Left ventricle myocardium superior (tissue), 1 donor: ENCODE data around the gene SIK2. TPM values are rescaled to one million over a fixed set of nuclear protein-coding genes. Genes with fewer than 3 reads are reported as not detected.

Source experiments
- ATAC-seq: fragments of 200-7000 bp; cut with Tn5 transposase; one replicate; pipeline ENCODE4 v1.9.1; 2020; ENCODE audit warnings: mild to moderate bottlenecking, moderate library complexity
- DNase-seq: peaks from one replicate; pipeline ENCODE4 v3.0.0-alpha.2; 2020
- intact Hi-C: fragments of 100-400 bp; cut with micrococcal nuclease; formaldehyde crosslinking; loops from one replicate; pipeline ENCODE4 v1.11.0; 2022
- long read RNA-seq: library from polyadenylated mRNA; unstranded; transcript quantifications from one replicate; pipeline ENCODE4 v2.0.0, GENCODE V29; 2021
- total RNA-seq: library from RNA; stranded (reverse); fragmentation: NEBNext Ultra II Directional; extraction: Animal tissue kit (Norgen Biotek cat#: 25700); gene quantifications from one replicate; pipeline ENCODE4 v1.2.1, GENCODE V29; 2021
- donor health status: DM: no; HTN: yes; CAD: no; lungs with severe emphysema.

Gene SIK2
- total RNA-seq, result 17.8 TPM
- long read RNA-seq, partial matches to known transcripts, result 1 of 7 reads
- long read RNA-seq, other reads (novel, unspliced or antisense), result 6 of 7 reads

- ATAC-seq, result peak; percentile 94
- intact Hi-C loops, result loop anchor here (2.0 to 5.0 kb wide), 2 partner anchors 175 to 240 kb away; no protein-coding TSS in a partner anchor
Measured at GRCh38 chr11:111601979-111602864, at the start of gene SIK2. Gene SIK2, plus strand, starts transcription at chr11:111602449. Its CDS starts 115 bp downstream, at chr11:111602564.

DNA sequence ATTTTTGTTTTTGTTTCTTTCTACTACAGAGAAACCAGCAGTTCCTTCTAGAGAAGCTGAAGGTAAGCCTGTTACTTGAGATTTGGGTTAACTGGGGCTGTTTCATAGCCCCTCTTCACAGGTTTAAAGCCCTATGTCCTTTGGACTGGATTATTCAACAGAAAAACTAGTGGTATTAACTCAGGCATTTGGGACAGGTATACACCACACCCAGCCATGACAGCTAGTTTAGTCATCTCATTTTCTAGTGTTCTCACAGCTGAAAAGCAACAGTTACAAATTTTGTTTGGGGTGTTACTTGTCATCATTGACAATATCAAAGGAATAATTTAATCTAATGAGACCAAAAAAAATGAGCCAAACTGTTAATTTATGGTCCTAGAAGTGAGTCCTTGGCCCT, 47.7 kb upstream of the SIK2 start:
- intact Hi-C loops, result no loop called here
- no peak for ATAC-seq
- no peak for DNase-seq

More at GRCh38 chr11:111601979-111602864, at the start of gene SIK2:
- peak; percentile 97 for DNase-seq

GRCh38 chr11:111555255-111555654, 47.0 kb upstream of the SIK2 start:
- ATAC-seq (no peak), DNase-seq (no peak)
- intact Hi-C loops, result no loop called here

GRCh38 chr11:111557425-111558111, 44.7 kb upstream of the SIK2 start:
- intact Hi-C loops, result no loop called here
- ATAC-seq (no peak), DNase-seq (no peak)

DNA sequence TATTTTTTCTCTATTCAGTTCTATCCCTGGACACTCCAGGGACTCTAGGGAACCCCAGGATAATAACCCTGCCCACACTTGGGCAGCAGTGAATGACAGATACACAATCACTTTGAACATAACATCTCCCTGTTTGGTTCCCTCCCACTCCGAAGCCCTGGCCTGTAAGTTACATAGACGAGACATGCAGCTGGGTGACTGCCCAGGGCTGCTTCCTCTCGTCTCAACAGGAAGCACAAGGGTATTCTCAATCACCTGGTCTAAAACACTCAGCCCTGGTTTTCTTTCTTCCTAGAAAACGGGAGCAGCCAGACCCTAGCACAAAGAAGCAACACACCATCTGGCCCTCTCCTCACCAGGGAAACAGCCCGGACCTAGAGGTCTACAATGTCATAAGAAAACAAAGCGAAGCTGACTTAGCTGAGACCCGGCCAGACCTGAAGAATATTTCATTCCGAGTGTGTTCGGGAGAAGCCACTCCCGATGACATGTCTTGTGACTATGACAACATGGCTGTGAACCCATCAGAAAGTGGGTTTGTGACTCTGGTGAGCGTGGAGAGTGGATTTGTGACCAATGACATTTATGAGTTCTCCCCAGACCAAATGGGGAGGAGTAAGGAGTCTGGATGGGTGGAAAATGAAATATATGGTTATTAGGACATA, 42.3 kb upstream of the SIK2 start:
- intact Hi-C loops, result no loop called here
- ATAC-seq (no peak), DNase-seq (no peak)

- DNase-seq, result no peak
- ATAC-seq, result peak; percentile 19
- intact Hi-C loops, result no loop called here
Measured at GRCh38 chr11:111560800-111561199, 41.4 kb upstream of the SIK2 start.

GRCh38 chr11:111561306-111561705, 40.9 kb upstream of the SIK2 start:
- intact Hi-C loops, result no loop called here
- DNase-seq, result no peak
- no peak for ATAC-seq

DNA sequence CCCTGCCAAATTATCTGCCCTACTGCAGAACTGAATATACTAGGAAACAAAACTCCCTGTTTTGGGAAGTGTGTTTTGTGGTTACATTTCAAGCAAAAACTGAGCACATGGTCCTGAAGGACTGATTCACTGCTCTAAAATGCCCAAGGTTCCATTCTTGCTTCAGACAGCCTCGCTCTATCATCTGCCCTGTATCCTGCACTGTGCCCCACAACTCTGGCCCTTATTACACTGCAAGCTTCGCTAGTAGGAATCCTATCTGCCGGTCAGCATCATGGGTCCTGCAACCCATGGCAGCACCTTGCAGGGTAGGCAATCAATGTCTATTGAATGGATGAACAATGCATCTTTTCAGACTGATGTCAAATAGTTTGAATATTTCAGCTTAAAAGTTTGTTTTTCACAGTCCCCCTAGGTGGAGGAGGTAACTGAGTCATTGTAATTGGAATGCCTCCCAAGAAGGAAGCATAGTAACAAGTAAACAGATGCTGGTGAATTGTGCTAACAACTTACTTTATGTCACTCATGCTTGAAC, 40.4 kb upstream of the SIK2 start:
- ATAC-seq, result no peak
- DNase-seq, result no peak
- intact Hi-C loops, result no loop called here

- DNase-seq, result no peak
- intact Hi-C loops, result no loop called here
- ATAC-seq, result no peak
Measured at GRCh38 chr11:111562692-111563389, 39.4 kb upstream of the SIK2 start.

DNA sequence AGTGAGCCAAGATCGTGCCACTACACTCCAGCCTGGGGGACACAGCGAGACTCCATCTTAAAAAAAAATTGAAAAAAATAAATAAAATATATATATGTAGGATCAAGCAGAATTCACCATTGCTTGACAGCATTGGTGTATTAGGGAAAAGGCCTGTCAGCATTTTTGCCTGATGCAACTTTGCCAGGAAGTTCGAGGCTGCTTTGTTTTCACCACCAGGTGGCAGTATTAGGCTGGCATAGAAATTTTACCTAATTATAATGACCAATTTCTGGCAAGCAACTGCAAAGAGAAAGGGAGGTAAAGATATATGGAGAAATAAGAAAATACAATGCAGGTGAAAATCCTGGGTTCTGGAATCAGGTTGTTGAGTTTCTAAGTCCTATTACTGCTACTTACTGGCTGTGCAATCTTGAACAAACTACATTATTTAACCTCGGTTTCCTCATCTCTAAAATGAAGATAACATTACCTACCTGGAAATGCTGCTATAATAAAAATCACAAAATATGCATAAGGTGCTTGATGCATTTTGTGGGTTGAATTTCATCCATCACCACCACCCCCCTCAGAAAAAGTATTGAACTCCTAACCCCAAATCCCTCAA, 37.0 kb upstream of the SIK2 start:
- intact Hi-C loops, result no loop called here
- peak; percentile 42 for DNase-seq
- ATAC-seq, result peak; percentile 51

DNA sequence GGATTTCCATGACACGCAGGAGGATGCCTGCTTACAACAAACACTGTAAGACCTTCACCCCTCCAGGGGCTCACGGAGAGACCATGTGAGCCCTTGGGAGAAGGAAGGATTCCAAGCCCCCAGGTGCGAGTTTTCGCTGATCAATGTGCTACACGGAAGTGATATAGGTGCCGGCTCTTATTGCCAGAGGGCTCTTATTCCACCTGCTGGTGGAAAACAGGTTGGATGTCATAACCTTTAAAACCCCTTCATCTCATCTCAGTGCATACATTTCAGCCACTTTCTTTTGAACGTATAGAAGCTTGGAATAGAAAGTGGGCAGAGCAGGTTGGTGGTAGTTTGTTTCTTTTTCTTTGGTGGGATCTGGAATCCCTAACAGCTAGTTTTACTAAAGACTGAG, 35.9 kb upstream of the SIK2 start:
- intact Hi-C loops, result no loop called here
- no peak for ATAC-seq
- DNase-seq, result no peak

DNA sequence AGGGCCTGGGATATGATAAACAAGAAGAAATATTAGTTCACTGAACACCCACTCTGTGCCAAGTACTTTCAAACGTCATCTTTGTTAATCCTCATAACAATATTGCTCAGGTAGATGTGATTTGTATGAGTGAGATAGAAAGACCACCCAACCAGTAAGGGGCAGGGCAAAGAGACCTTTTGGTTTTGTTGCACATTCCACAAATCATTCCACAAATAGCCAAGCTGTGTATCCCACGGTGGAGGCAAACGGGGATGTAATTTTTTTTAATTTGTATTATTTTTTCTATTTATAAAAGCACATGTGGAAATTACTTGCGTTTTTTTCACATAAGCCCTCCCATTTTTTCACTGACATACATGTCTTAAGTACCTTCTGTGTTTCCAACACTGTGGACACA, 32.8 kb upstream of the SIK2 start:
- intact Hi-C loops, result no loop called here
- ATAC-seq (no peak), DNase-seq (no peak)

GRCh38 chr11:111570796-111571195, 31.5 kb upstream of the SIK2 start:
- DNase-seq (no peak), ATAC-seq (no peak)
- intact Hi-C loops, result no loop called here

DNA sequence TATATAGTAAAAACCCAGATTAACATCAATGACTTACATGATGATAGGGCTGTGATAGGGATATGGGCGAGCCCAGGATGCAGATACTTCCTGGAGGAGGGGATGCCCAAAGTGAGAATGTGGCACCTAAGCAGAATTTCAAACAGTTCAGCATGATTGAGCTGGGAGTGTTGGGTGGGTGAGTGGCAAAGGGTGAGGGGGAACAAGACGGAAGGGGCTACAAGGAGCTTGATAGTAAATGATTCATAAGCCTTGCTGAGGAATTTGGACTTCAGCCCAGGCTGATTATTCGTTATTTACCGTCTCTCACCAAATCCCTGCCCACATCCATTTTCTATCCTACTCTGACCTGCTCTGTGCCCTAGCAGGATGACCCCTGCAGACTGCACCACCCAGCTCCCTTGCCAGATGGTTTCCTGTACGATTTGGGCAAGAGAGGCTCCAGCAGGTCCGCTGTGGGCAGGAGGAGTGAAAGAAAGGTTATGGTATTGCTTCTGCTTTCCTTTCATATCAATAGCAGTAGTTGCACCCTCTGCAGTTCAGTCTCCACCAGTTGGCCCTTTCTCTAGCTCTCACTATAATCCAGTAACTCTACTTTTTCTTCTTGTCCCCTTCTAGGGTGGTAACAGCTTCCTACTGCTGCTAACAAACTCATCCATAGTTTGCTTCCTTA, 30.3 kb upstream of the SIK2 start:
- DNase-seq (no peak), ATAC-seq (no peak)
- intact Hi-C loops, result no loop called here

DNA sequence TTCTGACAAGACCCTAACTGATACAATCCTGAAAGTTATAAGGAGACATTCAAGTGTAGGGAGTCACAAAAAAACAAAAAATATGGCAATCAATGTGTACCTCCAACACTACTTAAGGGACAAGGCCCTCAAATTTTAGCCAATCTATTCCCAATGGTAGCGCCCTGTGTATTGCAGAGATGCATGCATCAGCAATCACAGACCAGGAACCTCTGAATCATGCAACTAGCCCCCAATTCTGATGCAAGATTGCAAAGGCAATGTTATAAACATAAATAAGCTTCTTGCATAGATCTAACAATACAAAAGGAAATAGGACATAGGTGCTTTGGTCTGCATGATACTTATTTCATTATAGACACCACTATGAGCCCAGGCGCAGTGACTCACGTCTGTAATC, 29.7 kb upstream of the SIK2 start:
- ATAC-seq (no peak), DNase-seq (no peak)
- intact Hi-C loops, result no loop called here

DNA sequence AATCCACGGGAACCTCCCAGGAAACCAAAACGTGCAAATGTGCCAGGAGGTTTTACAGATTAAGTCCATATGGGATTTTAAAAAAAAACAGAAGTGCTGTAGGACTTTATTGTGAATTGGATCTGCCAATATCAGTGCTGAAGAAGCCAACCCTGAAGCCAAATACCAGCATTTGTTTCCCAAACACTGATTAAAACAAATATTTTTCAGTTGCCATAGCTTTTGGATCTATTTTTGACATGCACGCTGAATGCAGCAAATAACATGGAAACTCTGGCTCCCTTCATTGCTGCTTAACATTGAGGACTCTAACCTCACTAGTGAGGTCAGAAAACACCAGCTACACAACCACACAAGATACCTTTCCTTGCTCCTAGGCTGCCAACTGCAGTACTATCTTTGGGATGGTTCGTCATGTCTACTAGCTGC, 28.4 kb upstream of the SIK2 start:
- peak; percentile 97 for ATAC-seq
- DNase-seq, result no peak
- intact Hi-C loops, result no loop called here

DNA sequence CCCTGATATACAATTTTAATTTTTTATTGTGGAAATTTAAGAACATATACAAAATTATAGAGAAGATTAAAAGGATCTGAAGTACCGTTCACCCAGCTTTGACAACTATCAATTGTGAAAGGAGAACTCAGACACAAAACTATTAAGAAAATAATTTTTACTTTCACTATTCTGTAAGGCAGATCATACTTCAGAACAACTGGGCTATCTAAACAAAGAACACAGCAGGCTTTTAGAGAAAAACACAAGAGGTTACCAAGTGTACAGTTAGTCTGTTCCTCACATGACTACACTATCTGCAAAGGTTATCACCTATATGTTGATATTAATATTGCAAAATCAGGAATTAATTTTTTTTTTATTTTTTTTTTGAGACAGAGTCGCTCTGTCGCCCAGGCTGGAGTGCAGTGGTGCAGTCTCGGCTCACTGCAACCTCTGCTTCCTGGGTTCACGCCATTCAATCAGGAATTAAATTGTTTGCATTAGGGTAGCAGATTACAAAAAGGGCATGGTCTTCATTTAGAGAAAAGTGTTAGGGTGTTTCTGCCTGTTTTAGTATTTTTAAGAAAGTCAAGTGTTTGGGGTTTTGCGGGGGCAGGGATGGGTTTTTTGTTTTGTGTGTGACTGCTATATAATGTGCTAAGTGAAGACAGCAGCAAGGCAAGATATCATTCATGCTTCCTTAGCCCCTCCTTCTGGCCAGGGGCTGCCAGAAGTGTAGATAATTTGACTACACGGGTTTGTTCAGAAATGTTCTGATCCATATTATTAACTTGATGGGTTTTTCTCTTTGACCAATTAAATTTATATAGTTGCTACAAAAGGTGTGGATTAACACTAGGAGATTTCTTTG, 27.6 kb upstream of the SIK2 start:
- intact Hi-C loops, result no loop called here
- ATAC-seq (peak; percentile 33), DNase-seq (no peak)
